ENCODE results near the gene SEMA6A.

SEMA6A gene

GRCh38 chr5:116410336-116410890 lies 164.2 kb downstream of the SEMA6A start:
- no peak for DNase-seq (ENCODE audit: low read depth in 2 of 2, low spot score in 1 of 2)

- DNase-seq (ENCODE audit: low read depth in 2 of 2, low spot score in 1 of 2): no peak
Observed at GRCh38 chr5:116409591-116410296, 164.9 kb downstream of the SEMA6A start.

GRCh38 chr5:116406306-116407041 lies 168.1 kb downstream of the SEMA6A start:
- DNase-seq (ENCODE audit: low read depth in 2 of 2, low spot score in 1 of 2): no peak

- no peak for DNase-seq (ENCODE audit: low read depth in 2 of 2, low spot score in 1 of 2)
Observed at GRCh38 chr5:116404792-116405191, 169.8 kb downstream of the SEMA6A start.

GRCh38 chr5:116404016-116404415 lies 170.6 kb downstream of the SEMA6A start:
- no peak for DNase-seq (ENCODE audit: low read depth in 2 of 2, low spot score in 1 of 2)

GRCh38 chr5:116402235-116402634 lies 172.4 kb downstream of the SEMA6A start:
- DNase-seq (ENCODE audit: low read depth in 2 of 2, low spot score in 1 of 2): no peak

GRCh38 chr5:116401576-116401975 lies 173.0 kb downstream of the SEMA6A start:
- DNase-seq (ENCODE audit: low read depth in 2 of 2, low spot score in 1 of 2): no peak

GRCh38 chr5:116396476-116397099 lies 178.0 kb downstream of the SEMA6A start:
- no peak for DNase-seq (ENCODE audit: low read depth in 2 of 2, low spot score in 1 of 2)

GRCh38 chr5:116395631-116396203 lies 178.9 kb downstream of the SEMA6A start:
- no peak for DNase-seq (ENCODE audit: low read depth in 2 of 2, low spot score in 1 of 2)

GRCh38 chr5:116395226-116395625 lies 179.4 kb downstream of the SEMA6A start:
- DNase-seq (ENCODE audit: low read depth in 2 of 2, low spot score in 1 of 2): no peak

GRCh38 chr5:116394186-116394867 lies 180.3 kb downstream of the SEMA6A start:
- no peak for DNase-seq (ENCODE audit: low read depth in 2 of 2, low spot score in 1 of 2)
